Stomach (tissue), 4 donors: ENCODE results near the gene DYRK1A.

Source experiments
- POLR2A ChIP-seq, 4 donors: fragments of 450-650 bp; IDR thresholded peaks; one replicate each; pipeline ENCODE4 v1.6.1; 2016; ENCODE audit warnings: antibody characterized with exemption in 4 of 4, control low read depth in 2 of 4, mild to moderate bottlenecking in 1 of 4, moderate library complexity in 1 of 4
- TF ChIP-seq, protein P1 (sequence below), 7 experiments: fragments of 450-650 bp in 4 of 7; fragments of 200-600 bp in 3 of 7; sonication (generic) in 3 of 7; IDR thresholded peaks; one replicate each; pipeline ENCODE4 v1.5.1; 2016 to 2019; ENCODE audit warnings: antibody characterized with exemption in 7 of 7, control low read depth in 2 of 7, mild to moderate bottlenecking in 1 of 7

DNA sequence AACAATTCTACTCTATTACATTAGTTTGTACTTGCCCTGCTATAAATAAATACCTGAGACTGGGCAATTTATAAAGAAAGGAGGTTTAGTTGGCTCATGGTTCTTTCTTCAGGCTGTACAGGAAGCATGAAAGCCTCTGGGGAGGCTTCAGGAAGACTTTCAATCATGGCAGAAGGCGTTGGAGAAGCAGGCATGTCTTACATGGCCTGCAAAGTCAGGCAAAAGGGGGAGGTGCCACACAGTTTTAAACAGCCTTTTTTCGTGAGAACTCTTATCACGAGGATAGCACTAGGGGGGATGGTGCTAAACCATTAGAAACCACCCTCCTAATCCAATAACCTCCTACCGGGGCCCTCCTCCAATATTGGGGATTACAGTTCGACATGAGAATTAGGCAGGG, 102.9 kb downstream of the DYRK1A start:
- TF ChIP-seq, protein P1, sequence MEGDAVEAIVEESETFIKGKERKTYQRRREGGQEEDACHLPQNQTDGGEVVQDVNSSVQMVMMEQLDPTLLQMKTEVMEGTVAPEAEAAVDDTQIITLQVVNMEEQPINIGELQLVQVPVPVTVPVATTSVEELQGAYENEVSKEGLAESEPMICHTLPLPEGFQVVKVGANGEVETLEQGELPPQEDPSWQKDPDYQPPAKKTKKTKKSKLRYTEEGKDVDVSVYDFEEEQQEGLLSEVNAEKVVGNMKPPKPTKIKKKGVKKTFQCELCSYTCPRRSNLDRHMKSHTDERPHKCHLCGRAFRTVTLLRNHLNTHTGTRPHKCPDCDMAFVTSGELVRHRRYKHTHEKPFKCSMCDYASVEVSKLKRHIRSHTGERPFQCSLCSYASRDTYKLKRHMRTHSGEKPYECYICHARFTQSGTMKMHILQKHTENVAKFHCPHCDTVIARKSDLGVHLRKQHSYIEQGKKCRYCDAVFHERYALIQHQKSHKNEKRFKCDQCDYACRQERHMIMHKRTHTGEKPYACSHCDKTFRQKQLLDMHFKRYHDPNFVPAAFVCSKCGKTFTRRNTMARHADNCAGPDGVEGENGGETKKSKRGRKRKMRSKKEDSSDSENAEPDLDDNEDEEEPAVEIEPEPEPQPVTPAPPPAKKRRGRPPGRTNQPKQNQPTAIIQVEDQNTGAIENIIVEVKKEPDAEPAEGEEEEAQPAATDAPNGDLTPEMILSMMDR (IDR thresholded peaks at IDR 0.05): no peak
- TF ChIP-seq POLR2A (IDR thresholded peaks at IDR 0.05): no peak
